IPS DF 6.9 (cell line): ENCODE measurements around the gene SEPHS1.

ENCODE experiments used
- DNase-seq: peaks from one replicate; pipeline ENCODE4 v3.0.0-alpha.2; 2013; ENCODE audit warnings: low read depth, low spot score
- H3K27ac ChIP-seq: one replicate; pipeline ENCODE4 v1.5.1; 2013; ENCODE audit warnings: low read length, control low read depth
- H3K27me3 ChIP-seq: 2 replicates; pipeline ENCODE4 v1.6.1; 2013; ENCODE audit warnings: mild to moderate bottlenecking, low read length; ENCODE audit not compliant: control insufficient read depth, insufficient read depth
- H3K36me3 ChIP-seq: 2 replicates; pipeline ENCODE4 v1.6.1; 2013; ENCODE audit warnings: low read length; ENCODE audit not compliant: control insufficient read depth, insufficient read depth
- H3K4me1 ChIP-seq: 2 replicates; pipeline ENCODE4 v1.6.1; 2013; ENCODE audit warnings: low read length; ENCODE audit not compliant: control insufficient read depth, insufficient read depth
- H3K4me3 ChIP-seq: 2 replicates; pipeline ENCODE4 v1.5.1; 2013; ENCODE audit warnings: mild to moderate bottlenecking, low read length
- H3K9me3 ChIP-seq: 2 replicates; pipeline ENCODE4 v1.6.1; 2013; ENCODE audit warnings: low read length, inconsistent platforms; ENCODE audit not compliant: control insufficient read depth, insufficient read depth
- WGBS: extraction: QIAGEN DNeasy Blood & Tissue Kit; methylation state at CpG from one replicate; pipeline ENCODE4 v1.1.7; 2013; ENCODE audit warnings: mixed read lengths, missing lambda C conversion rate; ENCODE audit not compliant: insufficient read length, insufficient coverage; 5-methylcytosine and 5-hydroxymethylcytosine counted together

The SEPHS1 gene

GRCh38 chr10:13328613-13329012 is 19.5 kb downstream of the SEPHS1 start:
- Histone ChIP-seq H3K27me3 (no peaks in the 10 kb centered on the region), H3K4me3 (no peak overlapping the region), H3K4me1 (no peaks in the 10 kb centered on the region), H3K27ac (no peak overlapping the region), H3K36me3 (peaks cover 32% of the 10 kb centered on the region; the same call in 1 of the 2 replicates), H3K9me3 (no peaks in the 10 kb centered on the region)
- DNase-seq = no peak
- WGBS = no CpG with 5 or more reads among the region's 10 CpGs

GRCh38 chr10:13328126-13328525 is 20.0 kb downstream of the SEPHS1 start:
- Histone ChIP-seq H3K27me3 (no peaks in the 10 kb centered on the region), H3K36me3 (peaks cover 31% of the 10 kb centered on the region; the same call in 1 of the 2 replicates), H3K9me3 (no peaks in the 10 kb centered on the region), H3K4me3 (no peak overlapping the region), H3K4me1 (no peaks in the 10 kb centered on the region), H3K27ac (no peak overlapping the region)
- no CpG with 5 or more reads among the region's 5 CpGs for WGBS
- DNase-seq = no peak

GRCh38 chr10:13327534-13327933 is 20.6 kb downstream of the SEPHS1 start:
- no peak overlapping the region for H3K27ac ChIP-seq
- no peaks in the 10 kb centered on the region; the same call in 1 of the 2 replicates for H3K4me1 ChIP-seq
- H3K9me3 ChIP-seq = no peaks in the 10 kb centered on the region
- H3K36me3 ChIP-seq = peaks cover 35% of the 10 kb centered on the region
- no peak for DNase-seq
- WGBS = no CpG with 5 or more reads among the region's 3 CpGs
- no peak overlapping the region for H3K4me3 ChIP-seq
- H3K27me3 ChIP-seq = no peaks in the 10 kb centered on the region

- no peaks in the 10 kb centered on the region for H3K9me3 ChIP-seq
- H3K4me1 ChIP-seq = no peaks in the 10 kb centered on the region; the same call in 1 of the 2 replicates
- no peak for DNase-seq
- WGBS = no CpG with 5 or more reads among the region's 24 CpGs
- no peaks in the 10 kb centered on the region for H3K27me3 ChIP-seq
- peaks cover 31% of the 10 kb centered on the region for H3K36me3 ChIP-seq
- no peak overlapping the region for H3K27ac ChIP-seq
- H3K4me3 ChIP-seq = no peak overlapping the region
These were observed 25.4 kb downstream of the SEPHS1 start for GRCh38 chr10:13322615-13323148.

GRCh38 chr10:13321576-13321975 is 26.5 kb downstream of the SEPHS1 start:
- no peak for DNase-seq
- no CpG with 5 or more reads among the region's 13 CpGs for WGBS
- Histone ChIP-seq H3K36me3 (peaks cover 28% of the 10 kb centered on the region), H3K4me1 (no peaks in the 10 kb centered on the region; the same call in 1 of the 2 replicates), H3K27me3 (no peaks in the 10 kb centered on the region), H3K9me3 (no peaks in the 10 kb centered on the region), H3K27ac (no peak overlapping the region), H3K4me3 (no peak overlapping the region)

GRCh38 chr10:13319166-13319565 is 28.9 kb downstream of the SEPHS1 start:
- H3K27me3 ChIP-seq = no peaks in the 10 kb centered on the region
- H3K4me1 ChIP-seq = no peaks in the 10 kb centered on the region; the same call in 1 of the 2 replicates
- no peaks in the 10 kb centered on the region for H3K9me3 ChIP-seq
- no CpG with 5 or more reads among the region's 7 CpGs for WGBS
- DNase-seq = no peak
- peaks cover 19% of the 10 kb centered on the region for H3K36me3 ChIP-seq
- H3K27ac ChIP-seq = no peak overlapping the region
- no peak overlapping the region for H3K4me3 ChIP-seq

- Histone ChIP-seq H3K4me3 (no peak overlapping the region), H3K27me3 (no peaks in the 10 kb centered on the region), H3K27ac (no peak overlapping the region), H3K36me3 (peaks cover 14% of the 10 kb centered on the region), H3K9me3 (no peaks in the 10 kb centered on the region), H3K4me1 (no peaks in the 10 kb centered on the region; the same call in 1 of the 2 replicates)
- DNase-seq = no peak
- no CpG with 5 or more reads among the region's 6 CpGs for WGBS
These were observed 30.6 kb downstream of the SEPHS1 start for GRCh38 chr10:13317474-13317873.

- Histone ChIP-seq H3K9me3 (no peaks in the 10 kb centered on the region), H3K36me3 (peaks cover 13% of the 10 kb centered on the region; the same call in 1 of the 2 replicates), H3K27ac (no peak overlapping the region), H3K4me3 (no peak overlapping the region), H3K4me1 (no peaks in the 10 kb centered on the region), H3K27me3 (no peaks in the 10 kb centered on the region)
- no peak for DNase-seq
- WGBS = 100% methylated on average over 1 of the region's 7 CpGs
These were observed 31.3 kb downstream of the SEPHS1 start for GRCh38 chr10:13316635-13317311.

- Histone ChIP-seq H3K27ac (no peak overlapping the region), H3K4me3 (no peak overlapping the region), H3K27me3 (no peaks in the 10 kb centered on the region), H3K4me1 (no peaks in the 10 kb centered on the region), H3K9me3 (no peaks in the 10 kb centered on the region), H3K36me3 (peaks cover 7% of the 10 kb centered on the region; the same call in 1 of the 2 replicates)
- DNase-seq = no peak
These were observed 32.7 kb downstream of the SEPHS1 start for GRCh38 chr10:13315361-13315760.

- no peaks in the 10 kb centered on the region for H3K4me1 ChIP-seq
- no peaks in the 10 kb centered on the region for H3K36me3 ChIP-seq
- H3K27ac ChIP-seq = no peak overlapping the region
- WGBS = no CpG with 5 or more reads among the region's 5 CpGs
- no peak for DNase-seq
- no peaks in the 10 kb centered on the region for H3K27me3 ChIP-seq
- no peaks in the 10 kb centered on the region for H3K9me3 ChIP-seq
- no peak overlapping the region for H3K4me3 ChIP-seq
These were observed 36.9 kb downstream of the SEPHS1 start for GRCh38 chr10:13311177-13311575.
